SKM-1 (cell line): ENCODE data around the gene AASDH.

ENCODE experiments used
- DNase-seq: peaks from one replicate; lab custom pipeline; 2025; ENCODE audit not compliant: unreplicated experiment; lab: John Stamatoyannopoulos, UW

AASDH gene, protein sequence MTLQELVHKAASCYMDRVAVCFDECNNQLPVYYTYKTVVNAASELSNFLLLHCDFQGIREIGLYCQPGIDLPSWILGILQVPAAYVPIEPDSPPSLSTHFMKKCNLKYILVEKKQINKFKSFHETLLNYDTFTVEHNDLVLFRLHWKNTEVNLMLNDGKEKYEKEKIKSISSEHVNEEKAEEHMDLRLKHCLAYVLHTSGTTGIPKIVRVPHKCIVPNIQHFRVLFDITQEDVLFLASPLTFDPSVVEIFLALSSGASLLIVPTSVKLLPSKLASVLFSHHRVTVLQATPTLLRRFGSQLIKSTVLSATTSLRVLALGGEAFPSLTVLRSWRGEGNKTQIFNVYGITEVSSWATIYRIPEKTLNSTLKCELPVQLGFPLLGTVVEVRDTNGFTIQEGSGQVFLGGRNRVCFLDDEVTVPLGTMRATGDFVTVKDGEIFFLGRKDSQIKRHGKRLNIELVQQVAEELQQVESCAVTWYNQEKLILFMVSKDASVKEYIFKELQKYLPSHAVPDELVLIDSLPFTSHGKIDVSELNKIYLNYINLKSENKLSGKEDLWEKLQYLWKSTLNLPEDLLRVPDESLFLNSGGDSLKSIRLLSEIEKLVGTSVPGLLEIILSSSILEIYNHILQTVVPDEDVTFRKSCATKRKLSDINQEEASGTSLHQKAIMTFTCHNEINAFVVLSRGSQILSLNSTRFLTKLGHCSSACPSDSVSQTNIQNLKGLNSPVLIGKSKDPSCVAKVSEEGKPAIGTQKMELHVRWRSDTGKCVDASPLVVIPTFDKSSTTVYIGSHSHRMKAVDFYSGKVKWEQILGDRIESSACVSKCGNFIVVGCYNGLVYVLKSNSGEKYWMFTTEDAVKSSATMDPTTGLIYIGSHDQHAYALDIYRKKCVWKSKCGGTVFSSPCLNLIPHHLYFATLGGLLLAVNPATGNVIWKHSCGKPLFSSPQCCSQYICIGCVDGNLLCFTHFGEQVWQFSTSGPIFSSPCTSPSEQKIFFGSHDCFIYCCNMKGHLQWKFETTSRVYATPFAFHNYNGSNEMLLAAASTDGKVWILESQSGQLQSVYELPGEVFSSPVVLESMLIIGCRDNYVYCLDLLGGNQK

DNA sequence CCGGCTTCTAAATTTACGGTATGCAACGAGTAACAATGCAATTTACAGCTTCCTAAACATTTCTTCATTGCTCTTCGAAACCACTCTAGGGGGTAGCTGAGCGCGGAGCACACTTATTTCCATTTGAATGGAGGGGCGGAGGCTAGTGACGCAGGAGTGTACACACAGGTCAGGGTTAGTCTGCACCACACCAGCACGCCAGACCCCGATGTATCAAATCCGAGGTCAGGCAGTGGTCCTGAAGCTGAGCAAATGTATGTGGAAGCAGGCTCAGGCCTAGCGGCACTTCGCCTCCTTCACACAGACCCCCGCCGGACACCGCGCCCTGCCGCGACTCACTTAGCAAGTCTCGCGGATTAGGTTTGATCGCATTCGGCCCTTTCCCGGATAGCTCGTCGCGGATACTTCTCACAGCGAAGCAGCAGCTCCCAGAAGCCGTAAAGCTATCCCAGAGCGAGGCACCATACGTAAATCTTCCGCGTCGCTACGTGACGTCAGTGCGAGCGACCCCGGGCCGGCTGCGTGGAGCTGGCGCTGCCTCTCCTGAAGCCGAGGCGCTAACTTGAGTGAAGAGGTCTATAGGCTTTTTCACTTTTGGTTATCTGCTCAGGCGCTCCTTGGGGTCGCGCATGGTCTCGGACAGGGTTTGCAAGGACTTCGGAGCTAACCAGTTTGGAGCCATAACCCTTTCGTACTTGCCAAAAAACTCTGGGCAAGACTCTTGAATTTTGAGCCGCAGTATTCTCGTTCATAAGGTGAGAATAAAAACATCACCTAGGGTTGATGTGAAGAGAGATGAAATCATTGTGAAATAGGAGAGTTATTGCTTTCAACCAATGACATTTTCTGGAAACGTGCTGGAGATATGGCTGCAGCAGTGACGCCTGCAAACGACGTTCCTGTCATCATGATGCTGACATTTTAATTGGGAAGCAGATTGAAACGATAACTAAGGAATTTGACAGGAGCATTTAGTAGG is at the start of gene AASDH:
Gene AASDH, minus strand, starts transcription at position 469 of the 979 bp plus-strand sequence. CDS start 3,192 bp downstream, outside the sequence.
- DNase-seq: peak; percentile 81

GRCh38 chr4:56435140-56435926 is 48.0 kb upstream of the AASDH start, which contains the start of gene PPAT:
PPAT (minus strand) TSS chr4:56435615; CDS start chr4:56435477, 138 bp downstream.
- peak; percentile 97 for DNase-seq

DNA sequence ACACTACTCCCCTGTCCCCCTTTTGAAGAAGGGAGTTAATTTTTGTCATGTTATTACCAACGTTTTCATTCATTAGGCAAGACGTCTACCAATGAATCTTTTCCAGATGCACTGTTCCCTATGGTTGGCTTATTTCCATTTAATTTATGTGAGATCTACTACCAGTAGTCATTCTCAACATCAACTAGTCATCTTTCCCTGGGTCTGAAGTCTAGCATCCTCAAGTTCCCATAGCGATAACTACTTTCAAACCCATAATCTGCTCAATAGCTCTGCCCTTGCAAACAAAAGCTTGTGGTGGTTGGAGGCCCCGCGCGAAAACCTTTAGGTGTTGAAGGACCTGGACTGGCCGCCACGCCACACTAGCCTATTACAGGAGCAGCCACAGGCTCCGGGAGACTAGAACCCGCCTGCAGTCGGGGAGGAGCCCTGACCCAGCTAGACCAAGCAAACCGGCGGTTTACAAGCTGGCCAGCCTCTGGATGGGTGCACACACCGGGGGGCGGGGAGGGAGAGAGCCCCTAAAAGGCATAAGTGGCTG is 47.4 kb upstream of the AASDH start:
- DNase-seq: no peak

DNA sequence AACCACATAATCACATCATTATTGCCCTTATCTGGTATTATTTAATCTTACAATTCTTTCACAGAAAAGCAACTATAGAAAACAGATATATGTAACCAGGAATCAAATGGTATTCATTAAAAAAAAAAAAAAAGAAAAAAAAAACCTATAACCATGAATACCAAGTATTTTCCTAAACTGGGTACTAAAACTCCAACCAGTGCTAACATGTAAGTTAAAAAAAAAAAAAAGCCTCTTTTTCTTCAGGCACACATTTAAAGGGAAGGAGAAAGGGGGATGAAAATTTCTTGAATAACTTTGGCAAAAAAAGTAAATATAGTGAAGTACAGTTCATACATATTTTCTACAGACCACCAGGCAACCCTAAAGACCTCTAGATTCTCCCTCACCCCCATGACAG is 46.0 kb upstream of the AASDH start:
- no peak for DNase-seq

- DNase-seq: no peak
These were observed 42.9 kb upstream of the AASDH start for GRCh38 chr4:56430203-56430602.

GRCh38 chr4:56427179-56427578 is 39.9 kb upstream of the AASDH start:
- DNase-seq: no peak

GRCh38 chr4:56426273-56426672 is 39.0 kb upstream of the AASDH start:
- no peak for DNase-seq

- no peak for DNase-seq
These were observed 38.2 kb upstream of the AASDH start for GRCh38 chr4:56425518-56425917.

DNA sequence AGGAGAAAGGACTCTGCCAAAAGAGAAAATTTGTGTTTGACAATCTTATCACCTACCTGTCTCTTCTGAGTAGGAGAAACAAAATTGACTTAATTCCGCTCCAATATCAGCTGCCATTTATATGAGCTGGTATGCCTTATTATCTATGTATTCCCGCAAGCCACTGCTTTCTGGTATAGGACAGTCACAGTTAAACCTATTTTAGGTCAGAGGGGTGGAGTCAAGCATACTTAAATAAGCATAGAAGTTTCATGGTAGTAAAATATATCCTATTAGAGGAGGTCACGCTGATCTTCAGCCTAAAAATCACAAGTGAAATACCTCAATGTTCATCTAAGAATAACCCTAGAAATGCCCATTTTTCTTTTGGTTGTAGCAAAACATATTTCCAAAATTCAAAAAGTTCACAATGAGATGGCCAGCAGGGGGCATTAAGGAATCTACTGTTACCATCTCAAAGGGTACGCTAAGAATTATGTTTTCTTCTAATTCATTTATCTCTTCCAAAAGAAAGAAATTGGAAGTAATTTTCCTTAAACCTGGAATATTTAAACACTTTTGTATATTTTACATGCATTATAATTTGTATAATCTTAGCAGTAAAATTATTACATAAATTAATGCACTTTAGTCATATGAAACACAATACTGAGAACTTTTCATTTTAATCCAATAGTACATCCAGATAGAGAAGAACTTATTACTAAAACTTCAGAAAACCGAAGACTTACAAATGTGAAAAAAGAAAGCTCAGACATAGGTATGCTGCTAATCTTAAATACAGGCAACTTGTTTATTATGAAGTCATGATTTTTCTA is 37.6 kb upstream of the AASDH start:
- DNase-seq: no peak

DNA sequence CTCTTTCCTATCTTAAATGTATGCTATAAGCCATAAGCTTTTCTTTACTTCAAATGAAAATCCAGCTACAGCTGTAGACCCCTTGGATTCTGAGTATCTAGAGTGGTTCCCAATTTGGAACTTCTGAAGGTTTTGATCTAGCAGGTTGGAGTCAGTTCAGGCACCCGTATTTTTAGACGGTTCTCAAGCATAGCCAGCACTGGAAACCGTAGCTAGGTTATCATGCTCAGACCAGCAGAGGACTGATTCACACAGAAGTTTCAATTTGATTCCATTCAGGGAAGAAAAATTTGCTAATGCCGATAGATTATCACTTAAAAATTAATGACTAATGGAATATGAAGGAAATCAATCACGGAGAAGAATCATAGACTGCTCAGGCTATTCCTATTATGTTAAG is 36.9 kb upstream of the AASDH start:
- no peak for DNase-seq

DNA sequence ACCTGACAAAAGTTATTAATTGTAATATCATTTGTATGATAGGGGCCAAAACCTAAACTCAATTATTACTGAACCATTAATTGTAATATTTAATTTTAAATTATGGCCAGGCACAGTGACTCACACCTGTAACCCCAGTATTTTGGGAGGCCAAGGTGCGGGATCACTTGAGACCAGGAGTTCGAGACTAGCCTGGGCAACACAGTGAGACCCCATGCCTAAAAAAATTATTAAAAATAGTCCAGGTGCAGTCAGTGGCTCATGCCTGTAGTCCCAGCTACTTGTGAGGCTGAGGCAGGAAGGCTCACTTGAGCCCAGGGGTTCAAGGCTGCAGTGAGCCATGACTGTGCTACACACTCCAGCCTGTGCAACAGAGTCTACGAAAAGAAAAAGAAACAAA is 30.1 kb upstream of the AASDH start:
- no peak for DNase-seq

DNA sequence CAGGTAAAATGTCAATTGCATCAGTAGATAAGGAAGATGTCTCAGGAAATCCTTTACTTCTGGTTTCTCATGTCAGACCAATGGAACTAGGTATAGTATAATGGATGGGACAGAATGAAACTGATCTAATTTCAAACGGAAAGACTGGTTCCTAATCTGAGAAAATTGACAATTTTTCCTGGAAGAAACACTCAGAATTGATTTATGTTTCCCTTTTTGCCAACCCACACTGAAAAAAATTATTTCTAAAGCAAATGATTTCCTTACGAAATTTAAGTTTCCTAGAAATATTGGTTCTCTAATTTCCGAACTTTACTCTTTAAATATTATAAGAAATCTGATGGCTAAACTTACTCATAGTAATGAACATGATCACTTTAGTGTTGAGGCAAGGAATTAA is 29.1 kb upstream of the AASDH start:
- no peak for DNase-seq

DNA sequence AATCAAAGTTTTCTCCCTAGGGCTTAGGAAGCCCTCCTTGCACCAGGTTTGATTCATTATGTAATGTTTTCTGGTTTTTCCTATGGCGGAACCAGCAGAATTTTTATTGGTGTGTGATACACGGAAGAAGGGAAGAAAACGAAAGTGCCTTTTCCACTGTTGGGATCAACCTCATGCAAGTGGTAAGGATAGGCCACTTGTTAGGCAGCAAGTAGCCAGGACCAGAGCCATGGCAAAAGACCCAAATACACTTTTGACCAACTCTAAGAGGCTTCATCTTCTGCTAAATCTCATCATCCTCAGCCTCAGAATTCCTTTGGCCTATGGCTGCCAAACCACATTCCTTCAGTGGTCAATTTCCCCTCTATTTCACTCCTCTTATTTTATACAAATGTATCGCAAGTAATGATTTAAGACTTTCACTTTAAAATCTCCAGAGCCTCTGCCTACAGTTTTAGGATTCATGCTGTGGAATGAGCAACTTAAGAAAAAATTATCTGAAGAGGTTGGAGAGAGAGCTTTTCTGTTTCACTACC is 26.9 kb upstream of the AASDH start:
- no peak for DNase-seq

DNA sequence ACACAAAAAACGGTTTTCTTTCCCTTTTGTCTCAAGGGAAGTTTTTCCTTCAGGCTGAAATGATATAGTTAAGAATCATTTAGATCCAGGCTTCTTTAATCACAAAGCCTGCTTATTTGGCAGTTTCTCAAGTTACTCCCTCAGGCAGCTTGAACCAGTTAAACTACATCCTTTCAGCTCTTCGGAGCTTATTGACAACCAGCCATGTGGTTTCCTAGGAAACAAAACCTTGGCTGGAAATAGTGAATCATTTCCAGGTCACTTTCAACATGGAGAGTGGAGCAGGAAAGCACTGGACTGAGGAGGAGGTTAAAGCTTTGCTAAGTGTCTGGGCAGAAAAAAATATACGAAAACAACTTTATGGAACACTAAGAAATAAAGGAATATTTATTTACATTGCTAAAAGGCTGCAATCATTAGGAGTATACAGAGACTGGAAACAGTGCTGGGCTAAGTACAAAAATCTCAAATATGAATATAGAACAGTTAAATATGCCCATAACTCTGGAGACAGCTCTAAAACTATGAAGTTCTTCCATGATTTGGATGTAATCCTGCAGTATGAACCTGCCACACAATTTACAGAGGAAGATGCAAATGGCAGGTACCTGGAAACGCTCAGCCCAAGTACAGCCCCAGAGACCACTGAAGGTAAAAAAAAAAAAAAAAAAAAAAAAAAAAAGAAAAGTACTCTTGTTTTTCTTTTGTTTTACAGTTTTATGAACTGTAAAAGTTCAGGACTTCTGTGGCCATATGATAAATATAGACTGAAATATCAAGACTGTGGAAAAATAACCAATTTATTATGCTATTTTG is 23.2 kb upstream of the AASDH start:
- no peak for DNase-seq

GRCh38 chr4:56409511-56410090 is 22.3 kb upstream of the AASDH start:
- DNase-seq: no peak

- no peak for DNase-seq
These were observed 21.7 kb upstream of the AASDH start for GRCh38 chr4:56408978-56409377.

GRCh38 chr4:56406151-56406550 is 18.9 kb upstream of the AASDH start:
- no peak for DNase-seq
